22Rv1 (cell line): Measurements from ENCODE around the gene NEDD4L.

Experiments
- CTCF ChIP-seq: fragments of 450-650 bp; IDR thresholded peaks from 2 replicates; pipeline ENCODE4 v1.5.1; 2017; ENCODE audit warnings: mild to moderate bottlenecking
- ZFX ChIP-seq: fragments of 450-650 bp; IDR thresholded peaks from 2 replicates; pipeline ENCODE4 v1.6.1; 2017; ENCODE audit warnings: antibody characterized with exemption, borderline replicate concordance

DNA sequence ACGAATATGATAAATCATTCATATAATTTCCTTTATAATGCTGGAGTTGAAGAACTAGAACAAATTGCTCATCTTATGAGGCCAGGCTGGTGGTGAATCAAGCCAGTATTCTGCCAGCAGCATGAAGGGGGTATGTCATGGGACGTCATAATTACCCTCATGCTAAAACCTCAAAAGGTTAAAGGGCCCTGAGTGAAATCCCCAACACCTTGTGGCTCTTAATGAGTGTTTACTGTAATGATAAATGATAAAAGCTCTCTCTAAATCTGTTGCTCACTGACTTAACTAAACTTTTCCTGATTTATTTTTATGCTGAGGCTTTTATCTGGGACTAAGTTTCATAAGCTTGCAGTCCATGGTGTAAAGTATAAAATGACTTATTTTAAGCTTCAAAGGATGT lies 18.3 kb upstream of the NEDD4L start:
- no peak for TF ChIP-seq CTCF
- TF ChIP-seq ZFX, result no peak
